Measurements from ENCODE around the gene DCC.
A peak's percentile ranks its signal among the peaks of the same experiment; 100 is the strongest.

Gene DCC

GRCh38 chr18:53387581-53387980, 1047.6 kb downstream of the DCC start:
- TF ChIP-seq GATA2 (IDR thresholded peaks at IDR 0.05; ENCODE audit: low read depth, low read length) (no peak), GATA3 (IDR thresholded peaks at IDR 0.05; ENCODE audit: low read depth, low read length) (no peak)

GRCh38 chr18:53402670-53403069, 1062.7 kb downstream of the DCC start:
- TF ChIP-seq GATA3 (IDR thresholded peaks at IDR 0.05; ENCODE audit: low read depth, low read length) (no peak), GATA2 (IDR thresholded peaks at IDR 0.05; ENCODE audit: low read depth, low read length) (no peak)

- no peak for TF ChIP-seq GATA3 (IDR thresholded peaks at IDR 0.05; ENCODE audit: low read depth, low read length)
- TF ChIP-seq GATA2 (IDR thresholded peaks at IDR 0.05; ENCODE audit: low read depth, low read length) = no peak
Measured at GRCh38 chr18:53408271-53408670, 1068.3 kb downstream of the DCC start.

GRCh38 chr18:53411511-53411910, 1071.5 kb downstream of the DCC start:
- TF ChIP-seq GATA2 (IDR thresholded peaks at IDR 0.05; ENCODE audit: low read depth, low read length) (no peak), GATA3 (IDR thresholded peaks at IDR 0.05; ENCODE audit: low read depth, low read length) (no peak)

- TF ChIP-seq GATA3 (IDR thresholded peaks at IDR 0.05; ENCODE audit: low read depth, low read length) (no peak), GATA2 (IDR thresholded peaks at IDR 0.05; ENCODE audit: low read depth, low read length) (no peak)
Measured at GRCh38 chr18:53417003-53417402, 1077.0 kb downstream of the DCC start.

- TF ChIP-seq GATA3 (IDR thresholded peaks at IDR 0.05; ENCODE audit: low read depth, low read length) = no peak
- no peak for TF ChIP-seq GATA2 (IDR thresholded peaks at IDR 0.05; ENCODE audit: low read depth, low read length)
Measured at GRCh38 chr18:53421869-53422268, 1081.9 kb downstream of the DCC start.

DNA sequence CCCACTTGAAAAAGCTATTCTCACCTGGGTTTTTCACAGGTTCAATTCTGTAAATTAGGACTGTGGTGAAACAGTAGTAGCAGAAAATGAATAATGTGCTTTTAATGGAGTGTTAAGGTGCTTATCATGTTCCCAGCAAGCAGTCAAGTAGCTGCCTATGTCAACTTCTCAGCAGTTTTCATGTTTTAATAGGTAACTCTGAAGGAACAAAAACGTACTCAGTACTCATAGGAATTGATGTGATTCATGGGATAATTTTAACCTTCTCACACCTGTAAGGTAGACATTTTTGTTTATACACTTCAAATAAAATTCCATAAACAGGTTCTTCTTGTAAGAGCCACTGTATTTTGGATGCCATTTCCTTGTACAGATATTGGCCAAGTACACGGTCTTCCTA, 1082.9 kb downstream of the DCC start:
- TF ChIP-seq GATA3 (IDR thresholded peaks at IDR 0.05; ENCODE audit: low read depth, low read length) = no peak
- no peak for TF ChIP-seq GATA2 (IDR thresholded peaks at IDR 0.05; ENCODE audit: low read depth, low read length)

DNA sequence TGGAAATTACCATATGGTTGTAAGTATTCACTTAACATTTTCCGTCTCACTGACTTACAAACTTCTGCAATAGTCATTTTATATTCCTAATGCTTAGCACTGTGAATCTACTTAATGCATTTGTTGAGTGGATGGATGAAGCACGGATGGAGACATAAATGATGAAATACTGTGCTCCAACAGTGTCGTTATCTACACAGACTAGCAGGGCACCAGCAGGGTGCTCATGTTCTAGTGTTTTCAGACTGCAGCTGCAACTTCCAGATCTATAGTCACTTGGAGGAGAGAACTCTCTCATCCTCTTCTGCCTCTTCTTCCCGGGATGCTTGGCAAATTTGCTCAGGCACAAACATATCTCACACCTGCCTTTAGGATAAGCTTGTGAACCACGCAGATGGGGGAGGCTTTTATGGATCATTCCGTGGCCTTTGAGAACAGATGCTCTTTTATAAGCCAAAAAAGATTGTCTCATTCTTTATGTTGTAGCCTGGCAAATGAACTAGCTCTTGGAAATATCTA, 1086.7 kb downstream of the DCC start:
- TF ChIP-seq GATA3 (IDR thresholded peaks at IDR 0.05; ENCODE audit: low read depth, low read length) = no peak
- TF ChIP-seq GATA2 (IDR thresholded peaks at IDR 0.05; ENCODE audit: low read depth, low read length) = no peak

- TF ChIP-seq GATA2 (IDR thresholded peaks at IDR 0.05; ENCODE audit: low read depth, low read length) (peak; percentile 13; the same call in 1 of the 2 replicates), GATA3 (IDR thresholded peaks at IDR 0.05; ENCODE audit: low read depth, low read length) (no peak)
Measured at GRCh38 chr18:53441761-53442414, 1101.9 kb downstream of the DCC start.

- no peak for TF ChIP-seq GATA2 (IDR thresholded peaks at IDR 0.05; ENCODE audit: low read depth, low read length)
- TF ChIP-seq GATA3 (IDR thresholded peaks at IDR 0.05; ENCODE audit: low read depth, low read length) = no peak
Measured at GRCh38 chr18:53442415-53442783, 1102.4 kb downstream of the DCC start.

DNA sequence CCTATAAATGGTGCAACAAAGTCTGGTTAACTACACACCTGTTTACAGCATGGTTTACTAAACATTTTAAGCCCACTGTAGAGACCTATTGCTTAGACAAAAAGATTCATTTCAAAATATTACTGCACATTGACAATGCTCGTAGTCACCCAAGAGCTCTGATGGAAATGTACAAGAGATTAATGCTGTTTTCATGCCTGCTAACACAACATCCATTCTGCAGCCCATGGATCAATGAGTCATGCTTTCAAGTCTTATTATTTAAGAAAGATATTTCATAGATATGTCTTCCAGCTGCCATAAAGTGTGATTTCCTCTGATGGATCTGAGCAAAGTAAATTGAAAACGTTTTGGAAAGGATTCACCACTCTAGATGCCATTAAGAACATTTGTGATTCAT, 1103.3 kb downstream of the DCC start:
- TF ChIP-seq GATA3 (IDR thresholded peaks at IDR 0.05; ENCODE audit: low read depth, low read length) = no peak
- TF ChIP-seq GATA2 (IDR thresholded peaks at IDR 0.05; ENCODE audit: low read depth, low read length) = no peak

- TF ChIP-seq GATA3 (IDR thresholded peaks at IDR 0.05; ENCODE audit: low read depth, low read length) (no peak), GATA2 (IDR thresholded peaks at IDR 0.05; ENCODE audit: low read depth, low read length) (no peak)
Measured at GRCh38 chr18:53443831-53444230, 1103.8 kb downstream of the DCC start.

- TF ChIP-seq GATA3 (IDR thresholded peaks at IDR 0.05; ENCODE audit: low read depth, low read length) = no peak
- TF ChIP-seq GATA2 (IDR thresholded peaks at IDR 0.05; ENCODE audit: low read depth, low read length) = no peak
Measured at GRCh38 chr18:53451902-53452301, 1111.9 kb downstream of the DCC start.

GRCh38 chr18:53457068-53457467, 1117.1 kb downstream of the DCC start:
- TF ChIP-seq GATA3 (IDR thresholded peaks at IDR 0.05; ENCODE audit: low read depth, low read length) (no peak), GATA2 (IDR thresholded peaks at IDR 0.05; ENCODE audit: low read depth, low read length) (no peak)

DNA sequence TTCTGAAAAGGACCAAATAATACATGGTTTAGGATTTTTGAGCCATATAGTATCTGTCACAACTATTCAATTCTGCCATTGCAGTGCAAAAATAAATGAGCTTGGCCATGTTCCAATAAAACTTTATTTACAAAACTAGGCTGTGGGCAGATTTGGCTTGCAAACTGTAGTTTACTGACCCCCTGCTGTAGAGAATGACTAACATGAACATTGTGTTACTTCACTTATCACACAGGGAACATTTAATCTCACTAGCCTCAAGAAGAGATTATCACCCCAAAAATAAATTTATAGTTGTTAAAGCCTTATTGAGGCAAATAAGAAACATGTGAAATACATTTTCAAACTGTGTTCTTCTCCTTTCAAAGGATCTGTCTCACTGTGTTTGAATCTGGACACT, 1118.3 kb downstream of the DCC start:
- TF ChIP-seq GATA3 (IDR thresholded peaks at IDR 0.05; ENCODE audit: low read depth, low read length) (no peak), GATA2 (IDR thresholded peaks at IDR 0.05; ENCODE audit: low read depth, low read length) (no peak)
